ENCODE data around the gene DEGS2.
A peak's percentile ranks its signal among the peaks of the same experiment; 100 is the strongest.

DEGS2 gene

DNA sequence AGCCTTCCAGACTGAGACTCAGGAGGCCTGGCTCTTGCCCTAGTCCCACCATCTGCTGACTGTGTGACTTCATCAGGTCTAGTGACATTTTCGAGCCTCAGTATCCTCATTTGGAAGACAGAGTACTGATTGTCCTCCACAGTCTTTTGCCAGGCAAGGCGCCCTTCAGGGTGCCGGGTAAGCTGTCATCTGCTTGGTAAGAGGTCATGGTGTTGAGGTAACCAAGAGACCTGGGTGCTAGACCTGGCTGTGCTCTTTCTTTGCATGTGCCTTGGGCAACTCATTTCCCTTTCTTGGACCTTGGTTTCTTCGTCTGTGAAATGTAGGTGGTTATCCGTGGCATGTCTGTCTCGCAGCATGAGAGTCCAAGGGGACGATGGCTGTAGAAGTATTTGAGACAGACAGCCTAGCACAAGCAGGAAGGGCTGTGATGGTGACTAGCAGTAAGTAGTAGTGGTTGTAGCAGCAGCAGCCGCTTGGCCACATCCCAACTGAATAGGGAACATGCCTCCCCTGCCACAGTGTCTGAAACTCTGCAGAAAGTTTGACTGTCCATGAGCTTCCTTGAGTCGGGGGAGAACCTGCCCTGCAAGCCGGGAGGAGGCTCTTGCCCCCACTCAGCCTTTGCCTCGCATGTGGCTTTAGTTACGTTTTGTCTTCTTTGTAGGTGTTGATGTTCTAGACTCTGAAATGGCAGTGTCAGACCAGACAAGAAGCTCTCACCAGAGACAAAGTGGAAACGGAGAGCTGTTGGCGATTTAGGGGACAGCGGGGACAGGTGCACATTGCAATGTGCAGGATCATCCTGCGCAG lies 53.9 kb downstream of the DEGS2 start:
- FAIRE-seq (no peak), DNase-seq (ENCODE audit: insufficient read length) (no peak)
- TF ChIP-seq TAF1 (IDR thresholded peaks at IDR 0.05; ENCODE audit: borderline replicate concordance, low read depth, low read length): no peak
- TF ChIP-seq POLR2AphosphoS5 (IDR thresholded peaks at IDR 0.05; ENCODE audit: low read depth, low read length): no peak
- no peak for TF ChIP-seq POLR2A (IDR thresholded peaks at IDR 0.05; ENCODE audit: low read depth, low read length)

DNA sequence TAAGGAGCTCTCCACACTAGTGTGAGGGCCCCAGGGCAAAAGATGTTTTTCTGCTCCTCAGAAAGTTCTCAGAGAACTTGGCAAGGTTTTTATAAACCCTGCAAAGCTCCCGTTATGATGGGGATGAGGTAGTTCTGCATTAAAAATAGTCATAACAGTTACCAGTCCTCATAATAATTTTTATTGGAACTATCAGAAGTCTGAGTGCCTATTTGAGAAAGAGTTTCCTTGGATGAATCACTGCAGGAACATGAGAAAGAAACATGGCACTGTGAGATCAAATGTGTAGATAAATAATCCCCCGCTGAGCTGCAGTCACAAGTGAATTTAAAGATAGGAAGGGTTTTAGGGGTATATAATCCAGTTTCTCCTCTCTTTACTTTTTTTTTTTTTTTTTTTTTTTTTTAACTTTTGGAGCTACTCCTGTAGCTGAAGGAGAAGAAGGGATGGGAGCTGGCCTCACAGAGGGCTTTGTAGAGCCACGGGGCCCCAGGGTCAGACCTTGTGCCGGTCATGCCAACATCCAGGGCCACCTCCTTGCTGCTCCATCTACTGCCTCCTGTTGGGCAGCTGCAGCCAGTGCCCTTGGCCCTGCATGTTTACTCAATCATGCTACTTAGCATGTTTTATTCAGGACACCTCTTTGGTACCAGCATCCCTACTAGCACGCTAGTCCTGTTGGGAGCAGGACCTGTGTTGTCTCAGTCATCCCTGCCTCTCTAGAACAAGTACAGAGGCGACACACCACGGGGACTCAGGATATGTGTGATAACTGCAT lies 54.7 kb downstream of the DEGS2 start:
- TF ChIP-seq TAF1 (IDR thresholded peaks at IDR 0.05; ENCODE audit: borderline replicate concordance, low read depth, low read length): no peak
- FAIRE-seq (peak; percentile 17), DNase-seq (ENCODE audit: insufficient read length) (no peak)

DNA sequence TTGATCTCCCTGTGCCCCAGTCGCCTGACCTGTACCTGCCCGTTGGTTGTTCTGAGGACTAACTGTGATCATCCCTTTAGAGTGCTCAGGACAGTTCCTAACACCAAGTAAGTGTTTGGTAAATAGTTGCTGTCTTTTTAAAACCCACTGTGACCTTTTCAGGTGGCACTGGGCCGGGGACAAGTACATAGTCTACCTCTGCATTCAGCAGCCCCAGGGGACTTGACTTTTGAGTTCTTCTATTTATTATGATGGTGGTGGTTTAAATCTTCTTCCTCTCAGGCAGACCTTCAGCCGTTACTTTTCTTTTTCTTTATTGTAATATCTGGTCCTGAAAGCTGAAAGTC lies 55.5 kb downstream of the DEGS2 start:
- DNase-seq (ENCODE audit: insufficient read length) (no peak), FAIRE-seq (peak; percentile 30)
- TF ChIP-seq TAF1 (IDR thresholded peaks at IDR 0.05; ENCODE audit: borderline replicate concordance, low read depth, low read length) (no peak), POLR2A (IDR thresholded peaks at IDR 0.05; ENCODE audit: low read depth, low read length) (no peak), POLR2AphosphoS5 (IDR thresholded peaks at IDR 0.05; ENCODE audit: low read depth, low read length) (no peak)

- no peak for TF ChIP-seq TAF1 (IDR thresholded peaks at IDR 0.05; ENCODE audit: borderline replicate concordance, low read depth, low read length)
- TF ChIP-seq POLR2A (IDR thresholded peaks at IDR 0.05; ENCODE audit: low read depth, low read length): no peak
- no peak for TF ChIP-seq POLR2AphosphoS5 (IDR thresholded peaks at IDR 0.05; ENCODE audit: low read depth, low read length)
- DNase-seq (ENCODE audit: insufficient read length): no peak
- FAIRE-seq: no peak
Measured at GRCh38 chr14:100103250-100104005, 56.0 kb downstream of the DEGS2 start.

- no peak for FAIRE-seq
- no peak for TF ChIP-seq TAF1 (IDR thresholded peaks at IDR 0.05; ENCODE audit: borderline replicate concordance, low read depth, low read length)
Measured at GRCh38 chr14:100102156-100102785, 57.2 kb downstream of the DEGS2 start.

GRCh38 chr14:100100032-100100703 lies 59.3 kb downstream of the DEGS2 start:
- no peak for TF ChIP-seq POLR2A (IDR thresholded peaks at IDR 0.05; ENCODE audit: low read depth, low read length)
- TF ChIP-seq TAF1 (IDR thresholded peaks at IDR 0.05; ENCODE audit: borderline replicate concordance, low read depth, low read length): no peak
- no peak for TF ChIP-seq POLR2AphosphoS5 (IDR thresholded peaks at IDR 0.05; ENCODE audit: low read depth, low read length)

More at GRCh38 chr14:100102156-100102785, 57.2 kb downstream of the DEGS2 start:
- no peak for DNase-seq (ENCODE audit: insufficient read length)

DNA sequence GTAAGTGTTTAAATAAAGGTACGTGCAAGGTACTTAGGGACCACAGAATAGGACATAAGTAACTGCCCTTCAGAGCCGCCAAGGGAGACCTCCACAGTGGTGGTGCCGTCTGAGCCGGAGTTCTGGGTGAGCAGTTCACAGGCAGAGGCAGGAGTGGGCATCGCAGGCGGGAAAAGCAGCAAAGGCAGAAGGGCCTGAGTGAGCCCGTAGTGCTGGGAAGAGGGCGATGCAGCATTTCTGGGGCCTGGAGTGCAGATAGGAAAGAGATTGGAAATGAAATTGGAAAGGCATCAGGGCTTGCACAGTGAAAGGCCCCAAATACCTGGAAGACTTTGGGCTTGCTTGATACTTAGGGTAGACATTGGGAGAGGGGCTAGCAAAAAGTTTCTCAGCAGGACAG lies 61.3 kb downstream of the DEGS2 start:
- no peak for DNase-seq (ENCODE audit: insufficient read length)
- no peak for FAIRE-seq
- TF ChIP-seq POLR2A (IDR thresholded peaks at IDR 0.05; ENCODE audit: low read depth, low read length): no peak
- TF ChIP-seq POLR2AphosphoS5 (IDR thresholded peaks at IDR 0.05; ENCODE audit: low read depth, low read length): no peak
- TF ChIP-seq TAF1 (IDR thresholded peaks at IDR 0.05; ENCODE audit: borderline replicate concordance, low read depth, low read length): no peak

More at GRCh38 chr14:100100032-100100703, 59.3 kb downstream of the DEGS2 start:
- FAIRE-seq (no peak), DNase-seq (ENCODE audit: insufficient read length) (no peak)

DNA sequence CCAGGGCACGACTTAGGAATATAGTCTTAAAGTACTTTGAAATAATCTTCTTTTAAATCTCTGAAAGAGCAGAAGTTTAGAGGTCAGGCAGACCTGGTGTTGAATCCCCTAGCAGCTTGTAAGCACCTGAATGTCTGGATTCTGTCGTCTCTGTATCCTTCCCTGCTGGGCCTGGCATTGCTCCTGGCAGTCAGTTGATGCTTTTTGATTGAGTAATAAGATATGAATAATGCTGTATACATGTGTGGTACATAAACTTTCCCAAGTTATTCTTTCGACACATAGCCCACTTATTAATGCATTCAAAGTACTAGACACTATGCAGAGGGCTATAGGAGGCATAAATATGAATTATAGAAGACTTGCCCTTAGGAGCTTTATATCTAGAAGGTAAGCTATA lies 62.8 kb downstream of the DEGS2 start:
- DNase-seq (ENCODE audit: insufficient read length): no peak
- no peak for FAIRE-seq
- no peak for TF ChIP-seq TAF1 (IDR thresholded peaks at IDR 0.05; ENCODE audit: borderline replicate concordance, low read depth, low read length)
- TF ChIP-seq POLR2A (IDR thresholded peaks at IDR 0.05; ENCODE audit: low read depth, low read length): no peak
- no peak for TF ChIP-seq POLR2AphosphoS5 (IDR thresholded peaks at IDR 0.05; ENCODE audit: low read depth, low read length)

Measured in GM12892 (cell line).